Fibroblast of pulmonary artery (primary cell): ENCODE measurements around the gene AOPEP.
A peak's percentile ranks its signal among the peaks of the same experiment; 100 is the strongest.

Experiments used
- DNase-seq: peaks from one replicate; pipeline ENCODE4 v3.0.0-alpha.2; 2010; ENCODE audit warnings: low read depth
- H3K4me3 ChIP-seq: replicated peaks from 2 replicates; pipeline ENCODE4 v1.5.1; 2011; ENCODE audit warnings: low read depth, mild to moderate bottlenecking, control low read depth, low read length, moderate library complexity
- TF ChIP-seq, protein P1 (sequence below): IDR thresholded peaks from 2 replicates; pipeline ENCODE4 v1.5.1; 2011; ENCODE audit warnings: mild to moderate bottlenecking, control low read depth, low read length, inconsistent platforms; ENCODE audit errors: missing control alignments

AOPEP gene

DNA sequence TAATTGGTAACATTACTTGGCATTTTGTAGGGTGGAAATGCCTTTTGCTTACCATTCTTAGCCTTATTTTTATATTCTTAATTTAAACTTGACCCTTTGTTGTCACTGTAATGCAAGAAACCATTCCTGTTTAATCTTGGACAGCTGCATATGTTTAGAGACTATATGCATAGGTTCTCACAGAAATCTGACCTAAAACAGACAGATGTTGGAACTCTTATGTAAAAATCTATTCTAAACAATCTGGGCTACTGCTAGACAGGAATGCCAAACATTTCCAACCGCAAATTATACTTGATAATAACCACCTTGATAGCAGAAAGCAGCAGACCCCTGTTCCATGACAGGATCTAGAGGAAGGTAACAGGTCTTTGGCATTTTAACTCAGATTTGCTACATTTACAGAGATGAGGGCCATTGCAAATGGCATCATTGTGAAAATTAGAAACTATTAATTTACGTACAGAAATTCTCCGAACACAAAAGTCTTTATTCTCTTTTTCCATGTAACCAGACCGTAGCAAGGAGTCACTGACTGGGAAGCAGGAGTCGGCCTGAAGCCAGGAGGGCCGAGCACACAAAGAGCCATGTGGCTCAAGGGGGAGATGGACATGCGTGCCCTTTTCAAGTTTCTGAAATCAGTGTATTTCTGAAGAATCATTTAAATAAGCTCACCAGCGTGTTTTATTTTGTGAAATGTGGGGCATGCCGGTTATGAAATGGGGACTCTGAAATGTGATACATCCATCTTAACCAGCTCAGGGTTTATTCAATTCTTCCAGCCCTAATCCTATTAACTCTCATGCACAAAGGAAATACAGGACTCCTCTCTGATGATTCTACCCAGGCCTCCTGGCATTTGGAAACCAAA lies 139.3 kb downstream of the AOPEP start:
- H3K4me3 ChIP-seq = no peak overlapping the region
- DNase-seq = no peak

DNA sequence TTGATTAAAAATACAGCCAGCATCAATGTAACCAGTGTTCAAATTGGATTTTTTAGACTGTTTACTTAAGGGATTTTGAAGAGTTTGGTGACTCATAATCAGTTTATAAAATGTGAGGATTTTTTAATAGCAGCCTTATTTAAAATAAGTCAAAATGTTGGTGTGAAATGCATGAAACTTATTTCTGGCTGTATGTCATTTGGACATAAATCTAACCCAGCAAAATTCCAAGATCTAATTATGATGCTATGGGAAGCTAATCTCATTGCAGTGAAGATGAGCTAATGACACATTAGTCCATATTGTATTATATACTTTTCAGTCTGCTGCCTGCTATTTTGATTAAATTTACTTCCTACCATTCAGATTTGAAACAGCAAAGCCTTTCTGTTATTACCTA lies 140.3 kb downstream of the AOPEP start:
- TF ChIP-seq, protein P1, sequence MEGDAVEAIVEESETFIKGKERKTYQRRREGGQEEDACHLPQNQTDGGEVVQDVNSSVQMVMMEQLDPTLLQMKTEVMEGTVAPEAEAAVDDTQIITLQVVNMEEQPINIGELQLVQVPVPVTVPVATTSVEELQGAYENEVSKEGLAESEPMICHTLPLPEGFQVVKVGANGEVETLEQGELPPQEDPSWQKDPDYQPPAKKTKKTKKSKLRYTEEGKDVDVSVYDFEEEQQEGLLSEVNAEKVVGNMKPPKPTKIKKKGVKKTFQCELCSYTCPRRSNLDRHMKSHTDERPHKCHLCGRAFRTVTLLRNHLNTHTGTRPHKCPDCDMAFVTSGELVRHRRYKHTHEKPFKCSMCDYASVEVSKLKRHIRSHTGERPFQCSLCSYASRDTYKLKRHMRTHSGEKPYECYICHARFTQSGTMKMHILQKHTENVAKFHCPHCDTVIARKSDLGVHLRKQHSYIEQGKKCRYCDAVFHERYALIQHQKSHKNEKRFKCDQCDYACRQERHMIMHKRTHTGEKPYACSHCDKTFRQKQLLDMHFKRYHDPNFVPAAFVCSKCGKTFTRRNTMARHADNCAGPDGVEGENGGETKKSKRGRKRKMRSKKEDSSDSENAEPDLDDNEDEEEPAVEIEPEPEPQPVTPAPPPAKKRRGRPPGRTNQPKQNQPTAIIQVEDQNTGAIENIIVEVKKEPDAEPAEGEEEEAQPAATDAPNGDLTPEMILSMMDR = no peak
- no peak overlapping the region for H3K4me3 ChIP-seq
- DNase-seq = no peak

More for the DNA sequence above, 139.3 kb downstream of the AOPEP start:
- TF ChIP-seq, protein P1 = no peak

DNA sequence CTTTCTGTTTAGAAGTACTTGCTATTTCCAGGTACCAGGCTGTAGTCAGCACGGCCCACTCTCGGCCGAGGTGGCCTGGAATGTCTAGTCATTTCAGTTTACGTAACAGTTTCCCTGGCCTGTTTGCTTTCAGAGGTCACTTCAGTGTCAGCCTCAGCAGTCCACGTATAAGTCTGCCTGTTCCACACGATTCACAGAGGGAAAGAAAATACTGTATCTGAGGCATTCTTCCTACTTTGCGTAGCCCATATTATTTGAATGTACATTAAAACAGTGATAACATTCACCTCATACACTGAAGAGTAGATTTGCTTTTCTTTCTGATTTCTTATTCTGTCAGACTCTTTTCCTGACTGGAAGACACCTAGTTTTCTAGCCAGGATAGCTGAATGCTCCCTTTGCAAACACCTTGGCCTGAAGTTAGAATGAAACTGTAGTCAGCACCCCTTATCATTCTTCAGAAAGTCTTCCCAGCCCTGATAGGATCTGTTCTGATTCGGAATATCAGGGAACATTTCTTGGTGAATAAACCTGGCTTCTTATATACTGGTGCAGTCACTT lies 140.9 kb downstream of the AOPEP start:
- H3K4me3 ChIP-seq = no peak overlapping the region
- TF ChIP-seq, protein P1 = no peak
- DNase-seq = peak; percentile 93

DNA sequence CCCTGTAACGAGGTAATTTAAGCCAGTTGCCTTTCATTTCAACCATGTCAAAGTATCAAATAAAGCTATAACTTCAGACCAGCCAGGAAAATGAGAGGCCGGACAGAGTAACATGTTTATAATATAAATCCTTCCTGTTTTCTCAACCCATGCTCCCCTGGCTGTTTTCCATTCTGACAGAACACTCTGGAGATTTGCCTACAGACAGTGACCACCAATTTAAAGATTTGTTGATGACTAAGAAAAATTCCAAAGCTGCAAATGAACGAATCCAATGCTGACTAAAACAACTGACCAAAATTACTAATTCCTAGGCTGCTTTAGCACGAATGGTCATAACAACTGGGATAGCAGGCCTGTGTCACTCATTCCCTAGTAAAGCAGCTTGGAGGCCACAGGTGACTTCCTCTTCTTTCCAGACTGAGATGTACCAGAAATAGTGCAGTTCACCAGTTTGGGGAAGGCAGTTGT lies 141.4 kb downstream of the AOPEP start:
- H3K4me3 ChIP-seq = no peak overlapping the region
- TF ChIP-seq, protein P1 = no peak
- peak; percentile 92 for DNase-seq

DNA sequence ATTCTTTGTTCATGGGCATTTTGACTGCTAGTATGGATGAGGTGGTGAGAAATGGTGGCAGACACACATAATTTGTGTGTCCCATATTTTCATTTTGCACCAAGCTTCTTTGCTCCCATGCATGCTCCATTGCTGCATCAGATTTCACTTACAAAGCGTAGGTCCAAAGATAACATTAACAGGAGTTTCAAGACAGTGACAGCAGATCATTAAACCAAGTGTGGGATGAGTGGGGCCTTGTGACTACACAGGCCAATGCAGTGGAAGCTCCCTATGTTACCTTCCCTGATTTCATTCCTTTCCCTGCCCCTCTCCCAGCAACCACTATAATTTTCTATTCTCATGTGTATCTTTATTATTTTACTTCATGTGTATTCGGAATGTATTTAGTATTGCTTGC lies 142.0 kb downstream of the AOPEP start:
- DNase-seq = no peak
- TF ChIP-seq, protein P1 = no peak
- no peak overlapping the region for H3K4me3 ChIP-seq

DNA sequence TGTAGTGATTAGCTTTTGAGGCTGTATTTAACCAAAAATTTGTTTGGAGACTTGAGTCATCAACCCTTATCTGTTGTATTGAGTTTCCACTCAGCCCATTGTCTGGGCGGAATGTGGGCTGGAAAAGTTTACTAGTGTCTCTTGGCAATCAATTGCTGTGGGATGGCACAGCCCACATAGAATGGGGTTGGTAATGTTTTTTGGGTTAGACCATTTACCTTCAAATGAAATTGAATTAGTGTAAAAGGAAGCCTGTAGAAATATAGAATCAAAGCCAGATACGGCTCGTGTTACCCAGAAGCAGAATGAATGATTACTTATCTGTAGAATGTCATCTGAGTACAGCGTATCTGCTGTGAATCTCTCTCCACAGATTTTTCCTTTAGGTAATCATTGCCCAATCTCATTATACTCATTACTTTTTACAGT lies 142.9 kb downstream of the AOPEP start:
- TF ChIP-seq, protein P1 = no peak
- DNase-seq = peak; percentile 76
- H3K4me3 ChIP-seq = no peak overlapping the region

DNA sequence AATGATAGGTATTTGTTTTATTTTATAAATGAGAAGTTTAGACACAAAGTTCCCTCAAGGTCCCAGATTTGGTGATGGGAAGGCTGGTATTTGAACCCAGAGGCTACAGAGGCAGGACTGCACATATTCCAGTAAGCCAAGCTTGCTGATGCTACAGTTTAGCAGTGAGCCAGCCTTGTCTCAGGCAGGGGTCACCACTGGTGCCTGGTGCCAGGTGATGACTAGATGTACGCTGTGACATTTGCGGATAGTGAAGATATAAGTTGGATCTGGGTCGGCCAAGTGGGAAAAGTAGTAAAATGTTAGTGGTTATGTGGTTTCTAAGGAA lies 143.9 kb downstream of the AOPEP start:
- TF ChIP-seq, protein P1 = no peak
- H3K4me3 ChIP-seq = no peak overlapping the region

More for the DNA sequence above, 143.9 kb downstream of the AOPEP start:
- DNase-seq = no peak
